GM19463 (cell line): Measurements from ENCODE around the gene AFF1.
"Not testable (repeated sequence)": the region's sequence is repeated elsewhere in the genome, so short reads cannot be mapped to it uniquely, and the experiment has no call there.

ENCODE experiments used
- ATAC-seq: cut with Tn5 transposase; IDR thresholded peaks from one replicate; pipeline ENCODE4 v1.9.1; 2021; ENCODE audit warnings: mild to moderate bottlenecking, moderate library complexity; ENCODE audit not compliant: unreplicated experiment

The AFF1 gene

DNA sequence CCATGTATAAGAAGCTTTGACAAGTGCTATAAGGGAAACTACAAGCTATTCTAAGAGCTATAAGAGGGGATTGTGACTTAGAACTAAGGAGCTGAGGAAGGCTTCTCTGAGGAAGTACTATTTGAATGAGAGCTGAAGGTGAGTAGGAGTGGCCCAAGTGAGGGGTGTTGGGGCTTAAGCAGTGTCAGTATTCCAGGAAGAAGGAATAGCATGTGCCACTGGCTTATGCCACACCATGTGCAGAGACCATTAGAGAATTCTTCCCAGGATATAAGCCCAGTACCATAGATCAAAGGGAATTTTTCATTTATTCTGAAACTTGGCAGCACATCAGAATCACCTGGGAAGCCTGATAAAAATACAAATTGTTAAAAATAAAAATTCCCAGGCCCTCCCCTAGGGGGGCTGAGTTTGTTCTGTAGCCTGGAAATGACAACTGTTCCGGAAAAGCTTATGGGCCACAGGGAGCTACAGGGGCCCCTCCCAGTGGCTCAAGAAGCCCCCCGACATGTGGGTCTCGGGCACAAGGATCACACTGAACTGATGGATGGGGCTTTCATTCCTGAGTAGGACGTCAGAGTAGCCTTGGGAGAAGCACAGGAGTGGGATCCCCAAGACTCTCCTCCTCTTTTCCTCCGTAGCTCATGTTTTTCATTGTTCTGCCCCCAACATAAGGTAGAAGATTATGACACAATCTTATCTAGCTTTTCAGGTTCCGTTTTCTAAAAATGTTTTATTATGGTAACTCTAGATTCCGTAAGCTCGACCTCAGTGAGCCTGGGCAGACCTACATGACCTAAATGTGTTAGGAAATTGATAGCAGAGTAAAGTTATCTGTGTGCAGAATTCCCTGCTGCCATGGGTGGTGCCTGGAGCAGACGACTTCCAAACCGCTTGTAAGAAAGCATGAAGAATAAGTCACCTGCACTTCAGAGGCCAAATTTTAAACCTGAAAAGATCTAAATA is 119.3 kb downstream of the AFF1 start:
- ATAC-seq: no peak

DNA sequence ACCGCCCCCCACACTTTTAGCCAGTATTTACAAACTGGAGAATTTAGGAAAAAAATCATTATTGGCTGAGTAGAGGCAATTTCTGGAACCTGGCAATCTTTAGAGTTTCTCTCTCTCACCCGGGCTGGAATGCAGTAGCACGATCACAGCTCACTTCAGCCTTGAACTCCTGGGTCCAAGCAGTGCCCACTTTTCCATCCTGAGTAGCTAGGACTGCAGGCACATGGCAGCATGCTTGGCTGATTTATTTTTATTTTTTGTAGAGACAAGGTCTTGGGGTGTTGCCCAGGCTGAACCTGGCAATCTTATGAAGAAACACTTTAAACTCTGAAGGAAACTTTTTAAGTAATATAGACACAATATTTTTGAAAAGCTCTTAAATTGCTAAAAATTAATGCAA is 120.1 kb downstream of the AFF1 start:
- no peak for ATAC-seq

DNA sequence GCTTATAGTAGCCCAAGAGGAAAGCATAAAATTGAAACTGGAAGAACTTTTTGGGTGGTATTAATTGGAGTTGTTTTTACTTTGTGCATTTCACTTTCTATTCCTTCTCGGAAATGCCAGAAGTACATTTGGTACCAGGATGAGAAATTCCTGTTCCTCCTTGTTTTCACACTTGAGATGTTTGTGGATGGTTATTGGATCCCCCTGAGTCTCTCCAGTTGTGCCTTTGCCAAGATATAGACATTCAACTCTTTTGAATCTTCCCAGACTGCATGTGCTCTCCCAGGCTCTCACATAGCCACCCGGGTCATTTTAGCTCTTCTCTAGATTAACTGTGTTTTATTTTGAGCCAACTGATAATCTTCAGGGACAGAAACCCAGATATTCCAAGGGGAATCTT is 120.5 kb downstream of the AFF1 start:
- no peak for ATAC-seq

DNA sequence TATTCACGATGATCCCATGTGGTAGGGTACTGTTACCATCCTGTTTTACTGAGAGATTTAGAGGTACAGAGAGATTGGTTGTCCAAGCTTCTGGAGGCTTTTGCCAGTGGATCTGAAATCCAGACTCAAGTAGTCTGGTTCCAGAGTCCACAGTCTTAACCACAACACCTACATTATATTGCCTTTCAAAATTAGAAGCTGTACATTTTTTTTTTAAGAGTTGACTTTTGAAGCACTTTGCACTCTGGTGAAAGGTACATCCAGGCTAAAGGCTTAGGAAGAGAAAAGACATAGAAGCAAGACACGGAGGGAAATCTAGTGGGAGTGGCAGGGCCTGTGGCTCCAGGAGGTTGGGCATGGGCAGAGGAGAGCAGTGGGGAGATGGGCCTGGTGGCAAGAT is 122.1 kb downstream of the AFF1 start:
- ATAC-seq: no peak

DNA sequence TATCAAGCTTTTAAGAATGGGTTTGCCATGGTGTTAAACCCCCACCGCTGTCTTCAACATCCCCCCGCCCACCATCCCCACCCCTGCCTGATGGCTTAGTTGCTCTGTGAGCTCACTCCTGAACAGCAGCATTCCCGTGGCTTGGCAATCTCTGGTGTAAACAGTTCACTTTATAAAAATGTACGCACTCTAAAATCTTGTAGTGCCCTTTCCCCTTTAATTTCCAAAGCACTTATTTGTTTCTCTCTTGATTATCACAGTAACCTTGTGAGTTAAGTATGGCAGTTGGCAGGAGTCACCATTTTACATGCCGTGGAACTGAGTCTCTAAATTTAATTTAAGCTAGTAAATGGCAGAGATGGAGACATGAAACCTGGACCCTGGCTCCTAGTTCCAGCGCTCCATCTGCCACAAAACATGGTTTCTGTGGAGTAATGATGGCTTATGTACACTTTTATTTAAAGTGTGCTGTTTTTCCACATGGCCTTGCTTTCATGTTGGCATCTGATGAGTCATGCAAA is 123.1 kb downstream of the AFF1 start:
- no peak for ATAC-seq

DNA sequence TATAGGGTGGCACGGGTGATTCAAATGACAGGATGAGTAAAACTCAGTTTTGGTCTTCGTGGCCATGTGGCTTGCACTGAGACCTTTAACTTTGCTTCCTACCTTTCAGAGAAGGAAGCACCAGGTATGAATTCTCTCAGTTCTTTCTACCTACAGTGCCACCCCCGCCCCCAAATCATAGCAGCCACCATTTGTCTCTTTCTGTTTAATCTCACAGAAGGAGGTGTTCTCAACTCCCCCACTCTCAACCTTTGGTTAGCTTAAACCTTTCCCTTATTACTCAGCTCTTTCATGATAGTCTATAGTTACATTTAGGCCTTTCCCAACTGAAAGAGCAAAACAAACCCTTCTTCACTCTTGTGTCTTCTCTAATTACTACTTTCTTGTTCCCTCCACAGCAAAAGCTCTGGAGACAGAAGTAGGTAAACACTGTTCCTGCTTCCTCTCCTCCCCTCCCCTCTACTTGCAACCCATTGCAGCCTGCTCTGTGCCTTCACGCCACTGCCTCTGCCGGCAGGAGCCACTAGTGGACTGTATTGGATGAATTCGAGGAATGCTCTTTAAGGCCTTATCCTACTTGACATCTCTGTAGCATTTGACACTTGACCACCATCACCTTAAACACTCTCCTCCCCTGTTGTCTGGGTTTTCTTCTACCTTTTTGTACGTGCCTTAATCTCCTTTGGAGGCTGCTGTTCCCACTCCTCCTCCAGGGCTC is 123.7 kb downstream of the AFF1 start:
- ATAC-seq: peak; percentile 39

DNA sequence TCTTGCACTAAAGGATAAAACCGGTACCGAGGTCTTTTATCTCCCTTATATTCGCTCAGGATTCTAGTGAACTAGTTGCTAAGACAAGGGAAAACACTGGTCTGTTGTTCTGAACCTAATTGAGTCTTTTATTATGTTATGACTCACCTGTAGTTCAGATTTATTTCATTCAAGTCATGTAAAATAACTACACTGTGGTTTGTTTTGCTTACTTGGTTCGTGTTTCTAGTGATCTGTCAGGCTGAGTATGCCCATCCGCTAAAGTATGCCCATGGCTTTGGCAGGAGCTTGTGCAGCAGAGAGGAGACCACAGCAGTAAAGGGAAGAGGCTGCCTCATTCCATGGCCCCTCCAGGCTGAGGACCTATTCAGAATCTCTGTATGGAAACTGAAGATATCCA is 126.1 kb downstream of the AFF1 start:
- no peak for ATAC-seq

DNA sequence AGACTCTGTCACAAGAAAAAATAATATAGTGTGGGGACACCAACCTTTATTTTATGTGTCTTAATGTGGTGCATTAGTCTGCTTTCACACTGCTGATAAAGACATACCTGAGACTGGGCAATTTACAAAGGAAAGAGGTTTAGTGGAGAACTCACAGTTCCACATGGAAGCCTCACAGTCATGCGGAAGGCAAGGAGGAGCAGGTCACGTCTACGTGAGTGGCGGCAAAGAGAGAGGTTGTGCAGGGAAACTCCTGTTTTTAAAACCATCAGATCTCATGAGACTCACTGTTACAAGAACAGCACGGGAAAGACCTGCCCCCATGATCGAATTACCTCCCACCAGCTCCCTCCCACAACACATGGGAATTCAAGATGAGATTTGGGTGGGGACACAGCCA is 130.2 kb downstream of the AFF1 start:
- no peak for ATAC-seq

DNA sequence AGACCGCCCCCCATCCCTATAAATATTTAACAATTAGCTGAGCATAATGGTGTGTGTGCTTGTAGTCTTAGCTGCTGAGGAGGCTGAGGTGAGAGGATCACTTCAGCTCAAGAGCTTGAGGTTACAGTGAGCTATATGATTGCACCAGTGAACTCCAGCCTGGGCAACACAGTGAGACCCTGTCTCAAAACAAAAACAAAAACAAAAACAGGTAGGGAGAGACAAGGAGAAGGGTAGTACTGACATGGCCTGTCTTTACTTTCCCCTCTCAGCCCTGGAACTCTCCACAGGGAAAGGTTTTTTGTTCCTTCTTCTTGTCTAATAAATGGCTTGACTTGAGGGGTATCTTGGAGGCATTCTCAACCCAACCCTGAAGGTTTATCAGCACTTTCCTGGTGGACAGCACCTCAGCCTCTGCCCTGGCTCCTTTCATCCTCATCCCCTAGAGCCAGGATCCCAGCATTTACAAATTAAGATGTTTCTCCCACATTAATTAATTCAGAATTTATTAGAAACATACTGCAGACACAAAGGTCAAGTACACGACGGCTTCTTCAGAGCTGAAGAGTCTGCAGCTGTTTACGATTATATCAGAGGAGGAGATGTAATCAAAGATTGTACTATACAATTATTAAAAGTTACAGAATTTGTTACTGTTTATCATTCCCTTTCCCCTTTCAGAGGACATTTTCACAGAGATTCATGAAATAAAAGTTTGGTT is 131.8 kb downstream of the AFF1 start:
- no peak for ATAC-seq

DNA sequence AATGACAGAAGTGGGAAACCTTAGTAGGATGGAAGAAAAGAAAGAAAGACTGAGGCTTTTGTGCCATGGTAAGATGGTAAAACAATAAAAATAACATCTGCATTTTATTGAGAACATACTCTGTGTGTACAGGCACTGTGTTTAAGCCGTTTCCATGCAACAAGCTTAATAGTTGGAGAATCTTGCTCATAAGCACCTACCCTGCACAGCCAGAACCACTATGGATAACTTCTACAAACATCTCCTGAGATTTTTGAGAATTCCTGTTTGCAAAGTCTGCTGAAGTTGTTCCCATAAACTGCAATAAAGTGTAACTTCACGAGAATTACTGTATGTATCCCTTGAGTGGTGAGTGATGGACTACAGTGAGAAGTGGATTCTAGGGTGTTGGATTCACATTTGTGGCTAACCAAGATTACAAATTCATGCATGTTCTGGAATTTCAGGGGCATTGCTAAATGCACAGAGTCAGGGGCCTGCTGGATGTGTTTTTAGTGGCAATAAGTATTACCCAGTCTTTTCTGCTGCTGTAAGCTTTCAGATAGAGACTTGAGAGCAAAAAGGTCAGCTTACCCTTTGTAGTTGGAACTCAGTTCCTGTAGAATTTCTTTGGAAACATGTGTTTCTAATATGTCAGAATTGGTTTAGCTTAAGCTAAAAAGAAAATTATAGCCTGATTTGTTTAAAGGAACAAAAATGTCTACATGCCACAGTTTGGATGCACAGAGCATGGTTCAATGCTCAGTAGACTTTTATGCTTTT is 132.5 kb downstream of the AFF1 start:
- ATAC-seq: no peak

DNA sequence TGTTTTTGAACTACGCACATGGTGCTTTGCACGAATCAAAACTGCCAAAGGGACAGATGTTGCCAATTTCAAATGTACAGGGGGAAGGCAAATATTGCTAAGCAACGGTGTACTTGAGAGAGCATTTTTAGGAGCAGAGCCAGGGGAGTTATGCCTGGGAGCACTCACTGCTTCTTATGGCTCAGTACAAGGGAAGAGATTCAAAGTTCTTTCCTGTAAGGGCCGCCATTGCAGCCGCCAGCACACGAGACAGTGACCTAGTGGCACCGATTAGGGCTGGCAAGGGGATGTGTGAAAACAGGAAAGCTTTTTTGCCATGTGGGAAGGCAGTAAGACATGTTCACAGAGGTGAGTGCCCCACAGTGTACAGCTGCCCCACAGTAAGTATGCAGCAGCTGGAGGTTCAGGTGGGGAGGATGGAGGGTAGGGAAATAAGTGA is 133.8 kb downstream of the AFF1 start:
- ATAC-seq: no peak

DNA sequence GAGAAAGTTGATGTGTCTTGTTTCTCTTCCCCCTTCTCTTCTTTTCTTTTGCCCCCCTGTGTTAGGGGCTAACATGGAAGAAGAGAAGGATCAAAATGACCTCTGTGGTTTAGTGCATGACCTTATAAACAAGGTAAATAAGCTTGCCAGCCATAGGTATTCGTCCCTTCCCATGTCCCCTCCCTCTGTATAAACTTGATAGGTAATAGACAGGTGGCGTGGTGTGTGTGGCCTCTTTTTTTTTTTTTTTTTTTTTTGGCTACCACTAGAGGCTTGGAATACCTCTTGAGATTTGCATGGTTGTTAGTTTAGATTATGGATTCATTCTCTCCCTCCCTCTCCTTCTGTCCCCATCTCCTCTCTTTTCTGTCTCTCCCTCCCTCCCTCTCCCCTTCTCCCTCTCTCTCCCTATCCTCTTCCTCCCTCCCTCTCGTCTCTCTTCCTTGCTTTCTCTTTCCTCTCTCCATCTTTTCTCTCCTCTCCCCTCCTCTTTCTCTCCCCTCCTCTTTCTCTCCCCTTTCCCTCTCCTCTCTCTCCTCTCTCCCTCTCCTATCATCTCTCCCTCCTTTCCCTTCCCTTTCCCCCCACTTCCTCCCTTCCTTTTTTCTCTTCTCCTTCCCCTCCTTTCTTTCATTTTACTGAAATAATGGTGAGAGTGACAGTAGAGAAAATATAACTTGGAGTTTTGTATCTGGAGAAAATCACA is 134.4 kb downstream of the AFF1 start:
- no peak for ATAC-seq

DNA sequence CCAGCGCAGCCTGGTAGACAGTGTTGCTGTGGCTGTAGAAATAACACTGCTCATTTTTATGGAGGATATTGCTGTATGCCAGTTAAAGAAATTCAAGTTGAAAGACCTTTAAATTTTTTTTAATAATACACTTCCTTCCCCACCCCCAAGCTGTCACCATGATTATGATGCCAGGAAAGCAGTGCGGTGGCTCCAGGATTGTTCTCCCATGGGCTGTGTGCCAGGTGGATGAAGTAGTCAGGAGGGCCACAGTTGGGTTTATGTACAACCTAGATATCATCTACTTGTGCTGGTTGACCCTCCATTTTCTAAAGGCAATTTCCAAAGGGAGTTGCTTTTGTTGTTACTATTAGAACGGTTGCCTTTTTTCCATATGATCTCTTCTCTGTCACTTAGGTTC is 136.6 kb downstream of the AFF1 start:
- no peak for ATAC-seq

DNA sequence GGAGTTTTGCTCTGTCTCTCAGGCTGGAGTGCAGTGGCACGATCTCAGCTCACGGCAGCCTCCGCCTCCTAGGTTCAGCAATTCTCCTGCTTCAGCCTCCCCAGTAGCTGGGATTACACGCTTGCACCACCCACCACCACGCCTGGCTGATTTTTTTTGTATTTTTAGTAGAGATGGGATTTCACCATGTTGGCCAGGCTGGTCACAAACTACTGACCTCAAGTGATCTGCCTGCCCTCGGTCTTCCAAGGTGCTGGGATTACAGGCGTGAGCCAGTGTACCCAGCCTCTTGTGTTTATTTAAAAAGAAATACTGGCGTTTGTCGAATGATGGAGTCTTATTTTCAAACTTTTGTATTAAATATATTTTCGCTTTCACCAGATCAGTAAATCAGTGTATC is 137.7 kb downstream of the AFF1 start:
- not testable (repeated sequence) for ATAC-seq

DNA sequence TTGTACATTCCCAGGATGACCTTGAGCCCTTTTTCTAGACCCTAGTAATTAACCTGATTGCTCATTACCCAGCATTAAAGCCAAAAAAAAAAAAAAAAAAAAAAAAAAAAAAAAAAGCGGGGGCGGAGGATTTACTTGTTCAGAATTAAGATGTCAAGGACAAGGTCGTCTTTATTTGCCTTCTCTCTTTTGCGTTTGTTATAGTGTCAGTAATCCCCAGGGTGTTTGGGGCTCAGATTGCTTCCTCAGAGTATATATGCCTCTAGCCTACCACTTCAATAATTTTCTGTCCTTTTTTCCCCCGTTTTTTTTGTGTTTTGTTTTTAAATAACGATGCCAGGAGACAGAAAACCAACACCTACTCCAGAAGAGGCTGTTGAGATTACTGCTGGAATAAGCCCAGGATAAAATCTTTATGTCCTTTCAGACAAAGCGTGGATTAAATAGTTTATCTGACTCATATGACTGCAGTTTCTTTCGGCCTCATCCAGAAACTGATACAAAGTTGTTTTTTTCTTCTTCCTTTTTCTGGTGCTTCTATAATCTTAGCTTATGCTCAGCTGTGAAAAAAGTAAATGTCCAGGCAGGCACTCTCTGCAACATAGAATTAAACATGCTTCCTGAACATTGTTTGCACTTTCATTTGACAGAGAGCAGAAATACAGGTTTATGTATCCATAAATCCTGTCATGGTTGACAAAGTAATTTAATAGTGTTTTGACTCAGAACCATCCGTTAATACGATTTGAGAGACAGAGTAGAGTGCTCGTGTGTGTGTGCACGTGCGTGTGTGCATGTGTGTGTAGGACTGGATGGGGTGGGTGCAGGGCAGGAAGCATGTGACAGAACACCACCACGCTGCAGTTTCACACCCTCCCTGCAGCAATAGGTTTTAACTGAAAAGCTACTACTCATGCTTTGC is 138.6 kb downstream of the AFF1 start:
- peak; percentile 91 for ATAC-seq

DNA sequence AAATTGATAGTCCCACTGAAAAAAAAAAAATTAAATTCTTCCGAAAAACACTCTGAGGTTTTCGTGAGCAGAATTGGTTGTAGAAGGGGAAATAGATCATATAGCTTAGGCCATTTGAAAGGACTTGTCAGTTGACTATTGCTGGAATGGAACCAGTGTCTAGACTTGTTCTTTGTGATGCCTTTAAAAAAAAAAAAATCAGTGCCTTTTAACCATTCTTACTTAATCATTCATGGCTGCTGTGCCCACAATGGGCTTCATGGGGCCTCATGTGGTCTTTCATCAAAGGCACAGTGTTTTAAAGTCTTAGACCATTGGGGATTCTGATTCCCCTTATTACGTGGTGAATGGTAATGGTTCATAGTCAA is 139.3 kb downstream of the AFF1 start:
- peak; percentile 34 for ATAC-seq

DNA sequence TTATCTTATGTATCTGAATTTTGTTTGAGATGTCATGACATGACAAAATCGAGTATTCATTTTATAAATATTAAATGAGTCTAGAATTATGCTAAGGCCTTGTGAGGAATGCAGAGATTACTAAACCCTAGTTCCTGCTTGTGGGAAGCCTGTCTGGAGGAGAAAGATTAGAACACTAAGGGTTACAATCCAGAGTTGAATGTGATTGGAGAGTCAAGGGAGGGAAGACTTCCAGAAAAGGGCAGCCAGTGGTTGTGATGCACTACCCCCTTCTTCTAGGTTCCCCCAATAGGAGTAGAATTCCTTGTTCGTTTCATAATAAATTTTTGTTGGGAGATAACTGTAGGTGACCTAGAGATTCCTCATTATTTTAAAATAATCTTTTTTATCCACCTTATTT is 141.1 kb downstream of the AFF1 start:
- no peak for ATAC-seq

DNA sequence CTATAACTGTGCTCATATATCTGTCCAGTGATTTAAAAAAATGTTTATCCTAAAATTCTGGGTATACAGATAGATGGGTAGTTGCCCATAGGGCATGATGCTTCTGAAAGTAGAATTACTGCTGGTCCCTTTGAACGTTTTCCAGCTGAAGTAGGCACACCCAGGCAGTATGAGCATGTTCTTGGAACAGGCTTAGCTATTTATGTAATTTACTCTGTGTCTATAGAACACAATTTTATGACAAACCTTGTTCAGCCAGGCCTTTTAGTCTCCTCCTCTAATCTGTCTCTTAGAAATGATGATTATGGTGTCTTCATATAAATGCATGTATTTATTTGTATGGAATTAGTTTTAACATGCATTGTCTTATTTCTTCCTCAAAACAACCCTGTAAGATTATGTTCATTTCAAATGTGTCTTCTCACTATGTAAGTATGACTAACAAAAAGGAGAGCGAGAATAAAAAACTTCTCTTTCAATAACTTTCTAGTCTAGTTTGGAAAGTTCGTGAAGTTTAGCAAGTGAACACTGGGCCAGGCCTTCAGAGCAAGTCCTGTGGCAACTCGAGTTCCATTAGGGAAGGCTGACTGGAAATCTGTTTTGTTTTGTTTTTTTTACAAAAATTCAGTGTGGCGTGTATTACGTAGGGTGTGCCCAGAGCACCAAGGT is 142.0 kb downstream of the AFF1 start:
- ATAC-seq: no peak
